Aorta (tissue), 5 donors: ENCODE data around the gene MYO5C. TPM values are rescaled to one million over a fixed set of nuclear protein-coding genes. Genes with fewer than 3 reads are reported as not detected.
A peak's percentile ranks its signal among the peaks of the same experiment; 100 is the strongest.

Experiments used
- ATAC-seq: fragments of 200-7000 bp; cut with Tn5 transposase; one replicate; pipeline ENCODE4 v1.9.1; 2022; ENCODE audit warnings: moderate library complexity; ENCODE audit not compliant: low FRiP score
- DNase-seq, 2 donors: peaks; one replicate each; pipeline ENCODE4 v3.0.0-alpha.2; 2020
- H3K27ac ChIP-seq, 2 donors: one replicate each; pipeline ENCODE4 v1.5.1; 2013; ENCODE audit warnings: low read length in 2 of 2, mild to moderate bottlenecking in 2 of 2, moderate library complexity in 2 of 2, control low read depth in 1 of 2, inconsistent platforms in 1 of 2, low read depth in 1 of 2
- H3K27me3 ChIP-seq, 2 donors: one replicate each; pipeline ENCODE4 v1.6.1; 2013; ENCODE audit warnings: control low read depth in 1 of 2, low read length in 1 of 2, mild to moderate bottlenecking in 1 of 2, moderate library complexity in 1 of 2; ENCODE audit not compliant: insufficient read depth in 2 of 2, control insufficient read depth in 1 of 2
- H3K36me3 ChIP-seq, 2 donors: one replicate each; pipeline ENCODE4 v1.6.1; 2013; ENCODE audit warnings: control low read depth in 1 of 2, low read length in 1 of 2, mild to moderate bottlenecking in 1 of 2; ENCODE audit not compliant: insufficient read depth in 2 of 2, control insufficient read depth in 1 of 2
- H3K4me1 ChIP-seq, 2 donors: one replicate each; pipeline ENCODE4 v1.6.1; 2013; ENCODE audit warnings: low read length in 2 of 2, control low read depth in 1 of 2, mild to moderate bottlenecking in 1 of 2, moderate library complexity in 1 of 2; ENCODE audit not compliant: insufficient read depth in 2 of 2, control insufficient read depth in 1 of 2
- H3K4me3 ChIP-seq, 2 donors: one replicate each; pipeline ENCODE4 v1.5.1; 2013; ENCODE audit warnings: low read length in 2 of 2, control low read depth in 1 of 2, mild to moderate bottlenecking in 1 of 2
- H3K9me3 ChIP-seq: one replicate; pipeline ENCODE4 v1.6.1; 2013; ENCODE audit warnings: mild to moderate bottlenecking, low read length; ENCODE audit not compliant: control insufficient read depth
- WGBS, 2 donors: extraction: QIAGEN DNeasy Blood & Tissue Kit; methylation state at CpG; one replicate each; pipeline ENCODE4 v1.1.7; 2013; 5-methylcytosine and 5-hydroxymethylcytosine counted together
- intact Hi-C, 2 donors: fragments of 100-400 bp; cut with DNase I; formaldehyde crosslinking; loops; one replicate each; pipeline versions ENCODE4 v1.14.2 to v1.15.0; 2022
- polyA plus RNA-seq, 2 donors: library from polyadenylated mRNA; stranded (reverse); fragments of 200-250 nt; gene quantifications; one replicate each; pipeline ENCODE4 v1.2.3, GENCODE V29; 2013
- total RNA-seq, 2 donors: library from RNA; stranded (reverse); fragmentation: NEBNext Ultra II Directional; extraction: Animal tissue kit (Norgen Biotek cat#: 25700); gene quantifications; one replicate each; pipeline ENCODE4 v1.2.1, GENCODE V29; 2021
- donor health status: healthy with polysubstance abuse.
- donor health status: Bipolar disorder and iron deficiency.
- donor health status: DM: no; HTN: no; CAD: no.
- donor health status: DM: no; HTN: no; CAD: no.
- donor health status: DM: yes; HTN: yes; CAD: no.

The MYO5C gene
- total and polyA plus RNA-seq, 4 donors: 0.08 to 15.3 (median 4.8) TPM

DNA sequence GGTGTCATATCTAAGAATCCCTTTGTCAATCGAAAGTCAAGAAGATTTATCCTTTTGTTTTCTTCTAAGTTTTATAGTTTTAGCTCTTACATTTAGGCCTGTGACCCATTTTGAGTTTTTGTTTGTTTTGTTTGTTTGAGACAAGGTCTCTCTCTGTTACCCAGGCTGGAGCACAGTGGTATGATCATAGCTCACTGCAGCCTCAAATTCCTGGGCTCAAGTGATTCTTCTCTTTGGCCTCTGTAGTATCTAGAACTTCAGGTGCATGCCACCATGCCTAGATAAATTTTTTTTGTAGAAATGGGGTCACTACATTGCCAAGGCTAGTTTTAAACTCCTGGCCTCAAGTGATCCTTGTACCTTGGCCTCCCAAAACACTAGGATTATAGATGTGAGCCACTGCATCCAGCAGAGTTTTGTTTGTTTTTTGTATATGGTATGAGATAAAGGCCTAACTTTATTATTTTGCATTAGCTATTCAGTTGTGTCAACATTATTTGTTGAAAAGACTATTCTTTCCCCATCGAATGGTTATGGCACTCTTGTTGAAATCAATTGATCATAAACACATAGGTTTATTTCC is 5.8 kb upstream of the MYO5C start:
- no peaks in the 10 kb centered on the region for H3K4me1 ChIP-seq
- 88 to 92% methylated on average over 2 of the region's 2 CpGs for WGBS, 2 donors
- peaks cover 2% of the 10 kb centered on the region for H3K9me3 ChIP-seq
- intact Hi-C loops: no loop called here
- H3K36me3 ChIP-seq: no peaks in the 10 kb centered on the region
- no peak overlapping the region for H3K4me3 ChIP-seq
- ATAC-seq (no peak), DNase-seq (no peak)
- H3K27me3 ChIP-seq: no peaks in the 10 kb centered on the region
- no peak overlapping the region for H3K27ac ChIP-seq

DNA sequence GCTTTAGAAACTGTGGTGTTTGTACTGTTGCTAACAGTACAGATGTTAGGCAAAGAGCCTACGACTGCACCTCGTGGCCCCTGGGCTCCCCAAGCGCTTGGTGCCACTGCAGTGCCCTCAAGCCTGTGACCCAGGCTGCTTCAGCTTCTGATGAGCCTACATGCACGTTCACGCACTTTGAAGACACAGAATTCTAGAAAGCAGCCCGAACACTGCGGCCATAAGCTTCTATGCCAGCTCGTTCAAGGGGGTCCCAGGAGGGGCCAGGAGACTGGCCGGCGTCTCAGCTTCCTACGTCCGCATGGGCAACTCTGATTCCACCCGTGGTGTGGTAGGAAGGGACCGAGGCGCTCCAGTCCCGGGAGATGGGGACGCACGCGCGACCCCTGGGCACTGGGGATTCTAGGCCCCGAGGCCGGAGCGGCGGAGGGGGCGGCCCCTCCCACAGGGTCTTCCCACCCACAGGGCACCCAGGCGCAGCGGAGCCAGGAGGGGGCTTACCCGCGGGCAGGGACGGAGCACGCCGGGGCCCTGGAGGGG is 653 bp downstream of the MYO5C start:
- DNase-seq (no peak), ATAC-seq (no peak)
- H3K4me1 ChIP-seq: no peaks in the 10 kb centered on the region
- H3K9me3 ChIP-seq: no peaks in the 10 kb centered on the region
- no peak overlapping the region for H3K27ac ChIP-seq
- 5 to 7% methylated on average over 32 of the region's 32 CpGs for WGBS, 2 donors
- H3K36me3 ChIP-seq: no peaks in the 10 kb centered on the region
- peaks cover 0 to 2% of the 10 kb centered on the region in 2 donors for H3K27me3 ChIP-seq
- H3K4me3 ChIP-seq: peak overlapping the region; percentile 16 to 31
- intact Hi-C loops: no loop called here

DNA sequence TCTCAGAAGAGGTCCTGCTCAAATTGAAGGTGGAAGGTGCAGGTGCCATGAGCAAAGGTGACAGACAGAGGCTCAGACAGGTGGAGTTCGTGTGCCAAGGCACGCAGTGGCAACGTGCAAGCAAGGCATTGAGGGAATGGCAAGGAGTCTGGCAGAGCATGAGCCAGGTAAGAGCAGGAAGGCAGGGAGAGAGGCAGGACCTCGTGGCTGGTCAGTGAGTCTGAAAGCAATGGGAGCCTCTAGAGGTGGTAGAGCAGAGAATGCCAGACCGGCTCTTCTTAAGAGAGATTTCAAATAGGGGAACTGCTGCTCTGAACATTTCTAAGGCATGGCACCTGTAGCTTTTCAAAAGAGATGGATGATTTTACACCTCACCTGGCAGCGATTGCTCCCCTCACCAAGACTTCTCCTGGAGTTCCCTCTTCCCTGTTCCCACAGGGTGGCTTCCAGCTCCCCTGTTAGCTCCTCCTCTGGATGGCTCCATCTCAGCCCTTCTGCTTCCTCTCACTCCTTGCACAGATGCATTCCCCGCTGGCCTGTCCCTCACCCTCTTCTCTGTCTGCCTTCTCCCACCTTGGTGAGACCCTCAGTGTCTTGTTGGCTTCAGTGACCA is 2.7 kb downstream of the MYO5C start:
- Histone ChIP-seq H3K9me3 (no peaks in the 10 kb centered on the region), H3K27me3 (peaks cover 0 to 2% of the 10 kb centered on the region in 2 donors), H3K4me3 (no peak overlapping the region), H3K4me1 (no peaks in the 10 kb centered on the region), H3K27ac (no peak overlapping the region), H3K36me3 (no peaks in the 10 kb centered on the region)
- WGBS, 2 donors: 86 to 87% methylated on average over 7 of the region's 7 CpGs
- intact Hi-C loops: no loop called here
- DNase-seq (no peak), ATAC-seq (no peak)

DNA sequence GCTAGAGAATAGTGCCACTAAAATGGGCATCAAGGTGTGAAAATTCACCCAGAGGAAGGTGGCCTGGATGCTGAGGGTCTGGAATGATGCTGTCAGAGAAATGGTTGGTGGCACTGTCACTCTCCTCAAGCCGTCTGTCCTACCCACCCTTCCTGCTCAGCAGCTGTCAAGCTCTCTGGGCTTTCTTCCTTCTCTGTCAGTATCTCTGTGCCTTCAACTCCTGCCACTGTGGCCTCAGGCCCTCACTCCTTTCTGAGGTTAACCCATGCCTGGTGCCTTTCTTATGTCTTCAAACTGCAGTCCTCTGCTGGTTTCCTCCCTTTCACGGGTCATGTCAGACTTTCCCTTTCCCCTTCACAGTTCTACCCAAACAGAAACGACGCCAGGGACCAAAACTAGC is 4.4 kb downstream of the MYO5C start:
- no peak overlapping the region for H3K27ac ChIP-seq
- H3K4me1 ChIP-seq: no peaks in the 10 kb centered on the region
- peaks cover 0 to 2% of the 10 kb centered on the region in 2 donors for H3K27me3 ChIP-seq
- no peaks in the 10 kb centered on the region for H3K36me3 ChIP-seq
- no peaks in the 10 kb centered on the region for H3K9me3 ChIP-seq
- WGBS, 2 donors: 77 to 88% methylated on average over 4 of the region's 4 CpGs
- no peak for DNase-seq
- no peak overlapping the region for H3K4me3 ChIP-seq
- intact Hi-C loops: no loop called here
- ATAC-seq: no peak

DNA sequence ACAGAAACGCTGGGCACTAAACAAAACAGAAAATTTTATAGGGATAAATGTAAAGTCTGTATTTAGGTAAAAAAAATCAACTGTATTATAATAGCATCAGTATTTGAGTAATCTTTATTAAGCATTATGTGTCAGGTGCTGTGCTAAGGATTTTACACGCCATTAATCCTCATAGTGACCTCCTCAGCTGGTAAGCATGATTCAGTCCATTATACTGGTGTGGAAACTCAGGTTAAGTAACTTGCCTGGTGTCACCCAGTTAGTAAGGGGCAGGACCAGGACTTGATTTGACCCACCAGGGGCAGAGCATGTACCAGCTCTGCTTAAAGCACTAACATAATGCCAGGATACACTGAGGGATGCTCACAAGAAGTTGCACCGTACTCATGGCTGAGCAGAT is 4.8 kb downstream of the MYO5C start:
- intact Hi-C loops: no loop called here
- DNase-seq: no peak
- no peaks in the 10 kb centered on the region for H3K4me1 ChIP-seq
- no peak overlapping the region for H3K4me3 ChIP-seq
- peaks cover 0 to 2% of the 10 kb centered on the region in 2 donors for H3K27me3 ChIP-seq
- H3K9me3 ChIP-seq: no peaks in the 10 kb centered on the region
- WGBS, 2 donors: 88 to 93% methylated on average over 3 of the region's 3 CpGs
- ATAC-seq: no peak
- no peak overlapping the region for H3K27ac ChIP-seq
- H3K36me3 ChIP-seq: no peaks in the 10 kb centered on the region

DNA sequence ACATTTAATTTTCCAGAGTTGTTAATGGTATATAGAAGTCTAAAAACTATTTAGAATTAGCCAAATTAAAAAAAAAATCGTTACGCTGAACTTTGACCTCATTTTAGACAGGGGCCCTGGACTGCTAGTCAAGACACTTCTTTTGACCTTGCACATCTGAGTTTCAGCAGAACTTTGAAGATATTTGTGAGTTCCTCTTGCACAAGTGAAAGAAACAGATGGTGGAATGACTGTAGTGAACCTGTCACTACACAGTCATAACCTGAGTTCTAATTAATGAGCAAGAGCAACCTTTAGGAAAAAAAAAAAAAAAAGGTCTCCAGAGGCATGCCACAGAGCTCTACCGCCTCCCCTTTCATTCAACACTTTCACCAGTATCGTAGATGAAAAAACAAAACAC is 5.3 kb downstream of the MYO5C start:
- WGBS, 2 donors: 68 to 75% methylated on average over 4 of the region's 4 CpGs
- H3K4me3 ChIP-seq: no peak overlapping the region

DNA sequence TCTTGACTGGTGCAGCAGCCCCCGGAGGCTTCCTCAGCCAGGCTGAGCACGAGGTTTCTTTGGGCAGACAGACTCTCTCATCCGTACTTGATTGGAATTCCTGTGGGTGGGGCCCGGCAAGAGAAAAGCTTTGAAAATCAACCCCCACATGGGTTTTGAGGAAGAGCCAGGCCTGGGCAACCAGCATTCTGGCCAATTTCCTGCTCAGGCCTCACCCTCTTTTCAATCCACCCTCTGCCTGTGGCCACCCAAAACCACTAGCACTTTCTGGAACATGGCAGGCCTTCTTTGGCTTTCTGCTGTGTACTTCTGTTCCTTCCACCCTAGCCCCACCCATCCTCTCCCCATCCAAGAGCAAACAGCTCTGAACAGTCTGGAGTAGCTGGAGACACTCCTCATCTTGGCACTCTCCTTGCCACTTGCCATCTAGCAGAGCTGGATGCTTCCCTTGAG is 5.9 kb downstream of the MYO5C start:
- no peak for DNase-seq
- Histone ChIP-seq H3K27me3 (no peaks in the 10 kb centered on the region), H3K9me3 (no peaks in the 10 kb centered on the region), H3K4me1 (no peaks in the 10 kb centered on the region), H3K36me3 (no peaks in the 10 kb centered on the region), H3K27ac (no peak overlapping the region), H3K4me3 (no peak overlapping the region)
- no peak for ATAC-seq
- intact Hi-C loops: no loop called here
- WGBS, 2 donors: 73 to 76% methylated on average over 4 of the region's 4 CpGs

More for the DNA sequence above, 5.3 kb downstream of the MYO5C start:
- intact Hi-C loops: no loop called here
- H3K27ac ChIP-seq: no peak overlapping the region
- no peaks in the 10 kb centered on the region for H3K27me3 ChIP-seq
- H3K4me1 ChIP-seq: no peaks in the 10 kb centered on the region
- no peaks in the 10 kb centered on the region for H3K36me3 ChIP-seq
- no peaks in the 10 kb centered on the region for H3K9me3 ChIP-seq
- ATAC-seq: no peak
- no peak for DNase-seq

DNA sequence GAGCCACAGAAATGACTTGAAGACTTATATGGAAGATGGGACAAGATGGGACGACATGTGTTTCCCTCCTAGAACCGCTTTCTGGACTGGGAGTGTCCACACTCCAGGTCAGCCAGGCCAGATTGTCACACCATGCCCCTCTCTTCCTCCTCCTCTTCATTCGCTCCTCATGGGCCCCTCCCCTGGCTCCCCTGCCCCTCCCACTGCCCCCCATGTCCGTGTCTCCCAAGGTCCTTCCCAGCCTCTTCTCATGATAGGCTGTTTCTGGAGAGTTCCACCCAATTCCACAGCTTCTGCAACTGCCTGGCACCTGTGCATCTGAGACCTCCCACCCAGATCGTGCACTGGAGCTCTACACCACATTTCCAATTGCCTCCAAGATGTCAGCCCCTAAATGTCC is 6.6 kb downstream of the MYO5C start:
- WGBS, 2 donors: 86 to 95% methylated on average over 5 of the region's 5 CpGs
- no peaks in the 10 kb centered on the region for H3K36me3 ChIP-seq
- H3K4me3 ChIP-seq: no peak overlapping the region
- ATAC-seq: peak; percentile 15
- intact Hi-C loops: no loop called here
- no peak for DNase-seq
- H3K27ac ChIP-seq: no peak overlapping the region
- H3K27me3 ChIP-seq: no peaks in the 10 kb centered on the region
- no peaks in the 10 kb centered on the region for H3K4me1 ChIP-seq
- H3K9me3 ChIP-seq: no peaks in the 10 kb centered on the region
